ENCODE results near the gene SERTM2. TPM values are rescaled to one million over a fixed set of nuclear protein-coding genes. Genes with fewer than 3 reads are reported as not detected.

The SERTM2 gene
- total and polyA plus RNA-seq, 2 experiments from 2014 or later: 0.27 to 0.59 TPM

DNA sequence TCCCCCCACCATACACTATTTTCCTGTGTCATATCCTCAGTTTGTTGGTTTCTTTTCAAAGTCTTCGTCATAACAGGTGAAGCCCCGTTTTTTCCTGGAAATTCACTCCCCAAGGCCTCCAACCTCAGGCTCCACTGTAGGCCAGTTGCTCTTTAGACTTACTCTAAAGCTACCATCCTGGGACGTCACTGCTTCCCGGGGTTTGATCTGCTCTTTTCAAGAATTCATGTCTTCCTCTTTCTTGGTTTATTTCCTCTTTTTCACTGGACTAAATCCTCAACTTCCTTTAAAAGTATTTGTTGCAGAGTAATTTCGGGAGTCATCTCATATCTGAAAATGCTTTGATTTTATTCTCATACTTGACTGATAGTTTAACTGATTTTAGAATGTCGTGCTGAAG lies 6.5 kb upstream of the SERTM2 start (continued):
- TF ChIP-seq, protein P1, sequence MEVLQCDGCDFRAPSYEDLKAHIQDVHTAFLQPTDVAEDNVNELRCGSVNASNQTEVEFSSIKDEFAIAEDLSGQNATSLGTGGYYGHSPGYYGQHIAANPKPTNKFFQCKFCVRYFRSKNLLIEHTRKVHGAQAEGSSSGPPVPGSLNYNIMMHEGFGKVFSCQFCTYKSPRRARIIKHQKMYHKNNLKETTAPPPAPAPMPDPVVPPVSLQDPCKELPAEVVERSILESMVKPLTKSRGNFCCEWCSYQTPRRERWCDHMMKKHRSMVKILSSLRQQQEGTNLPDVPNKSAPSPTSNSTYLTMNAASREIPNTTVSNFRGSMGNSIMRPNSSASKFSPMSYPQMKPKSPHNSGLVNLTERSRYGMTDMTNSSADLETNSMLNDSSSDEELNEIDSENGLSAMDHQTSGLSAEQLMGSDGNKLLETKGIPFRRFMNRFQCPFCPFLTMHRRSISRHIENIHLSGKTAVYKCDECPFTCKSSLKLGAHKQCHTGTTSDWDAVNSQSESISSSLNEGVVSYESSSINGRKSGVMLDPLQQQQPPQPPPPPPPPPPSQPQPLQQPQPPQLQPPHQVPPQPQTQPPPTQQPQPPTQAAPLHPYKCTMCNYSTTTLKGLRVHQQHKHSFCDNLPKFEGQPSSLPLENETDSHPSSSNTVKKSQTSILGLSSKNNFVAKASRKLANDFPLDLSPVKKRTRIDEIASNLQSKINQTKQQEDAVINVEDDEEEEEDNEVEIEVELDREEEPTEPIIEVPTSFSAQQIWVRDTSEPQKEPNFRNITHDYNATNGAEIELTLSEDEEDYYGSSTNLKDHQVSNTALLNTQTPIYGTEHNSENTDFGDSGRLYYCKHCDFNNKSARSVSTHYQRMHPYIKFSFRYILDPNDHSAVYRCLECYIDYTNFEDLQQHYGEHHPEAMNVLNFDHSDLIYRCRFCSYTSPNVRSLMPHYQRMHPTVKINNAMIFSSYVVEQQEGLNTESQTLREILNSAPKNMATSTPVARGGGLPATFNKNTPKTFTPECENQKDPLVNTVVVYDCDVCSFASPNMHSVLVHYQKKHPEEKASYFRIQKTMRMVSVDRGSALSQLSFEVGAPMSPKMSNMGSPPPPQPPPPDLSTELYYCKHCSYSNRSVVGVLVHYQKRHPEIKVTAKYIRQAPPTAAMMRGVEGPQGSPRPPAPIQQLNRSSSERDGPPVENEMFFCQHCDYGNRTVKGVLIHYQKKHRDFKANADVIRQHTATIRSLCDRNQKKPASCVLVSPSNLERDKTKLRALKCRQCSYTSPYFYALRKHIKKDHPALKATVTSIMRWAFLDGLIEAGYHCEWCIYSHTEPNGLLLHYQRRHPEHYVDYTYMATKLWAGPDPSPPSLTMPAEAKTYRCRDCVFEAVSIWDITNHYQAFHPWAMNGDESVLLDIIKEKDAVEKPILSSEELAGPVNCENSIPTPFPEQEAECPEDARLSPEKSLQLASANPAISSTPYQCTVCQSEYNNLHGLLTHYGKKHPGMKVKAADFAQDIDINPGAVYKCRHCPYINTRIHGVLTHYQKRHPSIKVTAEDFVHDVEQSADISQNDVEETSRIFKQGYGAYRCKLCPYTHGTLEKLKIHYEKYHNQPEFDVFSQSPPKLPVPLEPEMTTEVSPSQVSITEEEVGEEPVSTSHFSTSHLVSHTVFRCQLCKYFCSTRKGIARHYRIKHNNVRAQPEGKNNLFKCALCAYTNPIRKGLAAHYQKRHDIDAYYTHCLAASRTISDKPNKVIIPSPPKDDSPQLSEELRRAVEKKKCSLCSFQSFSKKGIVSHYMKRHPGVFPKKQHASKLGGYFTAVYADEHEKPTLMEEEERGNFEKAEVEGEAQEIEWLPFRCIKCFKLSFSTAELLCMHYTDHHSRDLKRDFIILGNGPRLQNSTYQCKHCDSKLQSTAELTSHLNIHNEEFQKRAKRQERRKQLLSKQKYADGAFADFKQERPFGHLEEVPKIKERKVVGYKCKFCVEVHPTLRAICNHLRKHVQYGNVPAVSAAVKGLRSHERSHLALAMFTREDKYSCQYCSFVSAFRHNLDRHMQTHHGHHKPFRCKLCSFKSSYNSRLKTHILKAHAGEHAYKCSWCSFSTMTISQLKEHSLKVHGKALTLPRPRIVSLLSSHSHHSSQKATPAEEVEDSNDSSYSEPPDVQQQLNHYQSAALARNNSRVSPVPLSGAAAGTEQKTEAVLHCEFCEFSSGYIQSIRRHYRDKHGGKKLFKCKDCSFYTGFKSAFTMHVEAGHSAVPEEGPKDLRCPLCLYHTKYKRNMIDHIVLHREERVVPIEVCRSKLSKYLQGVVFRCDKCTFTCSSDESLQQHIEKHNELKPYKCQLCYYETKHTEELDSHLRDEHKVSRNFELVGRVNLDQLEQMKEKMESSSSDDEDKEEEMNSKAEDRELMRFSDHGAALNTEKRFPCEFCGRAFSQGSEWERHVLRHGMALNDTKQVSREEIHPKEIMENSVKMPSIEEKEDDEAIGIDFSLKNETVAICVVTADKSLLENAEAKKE (CRISPR knock-in tag; IDR thresholded peaks at IDR 0.05): no peak

DNA sequence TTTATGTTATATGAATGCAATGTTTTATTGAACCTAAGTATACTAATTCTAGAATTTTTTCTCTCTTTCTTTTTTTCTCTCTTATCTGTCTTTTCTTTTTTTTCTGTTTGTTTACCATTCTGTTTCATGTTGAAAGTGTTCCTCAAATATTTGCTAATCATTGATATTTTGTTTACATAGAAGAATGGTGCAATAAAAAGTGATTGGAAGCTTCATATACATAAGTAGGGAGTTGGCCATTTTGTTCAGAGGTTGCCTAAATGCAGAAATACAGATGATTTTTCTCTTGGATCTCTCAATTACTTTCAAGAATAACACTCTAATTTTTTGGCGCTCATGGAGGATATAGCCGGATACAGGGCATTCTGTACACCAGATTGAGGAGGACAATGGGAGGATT lies 5.7 kb upstream of the SERTM2 start:
- H3K4me2 ChIP-seq: no peak overlapping the region
- no peaks in the 10 kb centered on the region for H3K36me3 Mint-ChIP-seq (ENCODE audit: low read depth)
- DNase-seq (ENCODE audit: low spot score): no peak

More for the DNA sequence above, 5.7 kb upstream of the SERTM2 start:
- Mint-ChIP-seq H3K9me3 (no peaks in the 10 kb centered on the region), H3K27ac (no peak overlapping the region), H3K27me3 (ENCODE audit: insufficient read depth, low read depth, poor library complexity) (no peaks in the 10 kb centered on the region), H3K4me3 (no peak overlapping the region), H3K4me1 (no peaks in the 10 kb centered on the region; the same call in 2 of the 3 replicates)
- H3K27ac ChIP-seq (ENCODE audit: low read depth): no peak overlapping the region
- no peak for ATAC-seq
- H3K36me3 ChIP-seq (ENCODE audit: insufficient read depth): no peaks in the 10 kb centered on the region
- H3K4me1 ChIP-seq (ENCODE audit: insufficient read depth): 0 out of 2 replicates have a peak, but pooled peaks cover under 1% of the 10 kb centered on the region
- H3K9me2 ChIP-seq (ENCODE audit: insufficient read depth): no peaks in the 10 kb centered on the region
- H3K4me3 ChIP-seq: no peak overlapping the region
- no peak for TF ChIP-seq NANOG (IDR thresholded peaks at IDR 0.05; ENCODE audit: borderline replicate concordance)
- TF ChIP-seq, protein P2, sequence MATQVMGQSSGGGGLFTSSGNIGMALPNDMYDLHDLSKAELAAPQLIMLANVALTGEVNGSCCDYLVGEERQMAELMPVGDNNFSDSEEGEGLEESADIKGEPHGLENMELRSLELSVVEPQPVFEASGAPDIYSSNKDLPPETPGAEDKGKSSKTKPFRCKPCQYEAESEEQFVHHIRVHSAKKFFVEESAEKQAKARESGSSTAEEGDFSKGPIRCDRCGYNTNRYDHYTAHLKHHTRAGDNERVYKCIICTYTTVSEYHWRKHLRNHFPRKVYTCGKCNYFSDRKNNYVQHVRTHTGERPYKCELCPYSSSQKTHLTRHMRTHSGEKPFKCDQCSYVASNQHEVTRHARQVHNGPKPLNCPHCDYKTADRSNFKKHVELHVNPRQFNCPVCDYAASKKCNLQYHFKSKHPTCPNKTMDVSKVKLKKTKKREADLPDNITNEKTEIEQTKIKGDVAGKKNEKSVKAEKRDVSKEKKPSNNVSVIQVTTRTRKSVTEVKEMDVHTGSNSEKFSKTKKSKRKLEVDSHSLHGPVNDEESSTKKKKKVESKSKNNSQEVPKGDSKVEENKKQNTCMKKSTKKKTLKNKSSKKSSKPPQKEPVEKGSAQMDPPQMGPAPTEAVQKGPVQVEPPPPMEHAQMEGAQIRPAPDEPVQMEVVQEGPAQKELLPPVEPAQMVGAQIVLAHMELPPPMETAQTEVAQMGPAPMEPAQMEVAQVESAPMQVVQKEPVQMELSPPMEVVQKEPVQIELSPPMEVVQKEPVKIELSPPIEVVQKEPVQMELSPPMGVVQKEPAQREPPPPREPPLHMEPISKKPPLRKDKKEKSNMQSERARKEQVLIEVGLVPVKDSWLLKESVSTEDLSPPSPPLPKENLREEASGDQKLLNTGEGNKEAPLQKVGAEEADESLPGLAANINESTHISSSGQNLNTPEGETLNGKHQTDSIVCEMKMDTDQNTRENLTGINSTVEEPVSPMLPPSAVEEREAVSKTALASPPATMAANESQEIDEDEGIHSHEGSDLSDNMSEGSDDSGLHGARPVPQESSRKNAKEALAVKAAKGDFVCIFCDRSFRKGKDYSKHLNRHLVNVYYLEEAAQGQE (IDR thresholded peaks at IDR 0.05; ENCODE audit: unreplicated experiment): no peak
- H3K79me2 ChIP-seq (replicated peaks; ENCODE audit: insufficient read depth): no peaks in the 10 kb centered on the region
- no peaks in the 10 kb centered on the region for H4K20me1 ChIP-seq (replicated peaks; ENCODE audit: insufficient read depth)
- no peaks in the 10 kb centered on the region for H3K27me3 ChIP-seq (ENCODE audit: insufficient read depth)
- no peak overlapping the region for H2AFZ ChIP-seq
- no peaks in the 10 kb centered on the region for H3F3A ChIP-seq (replicated peaks; ENCODE audit: low read depth)

Data from GM23338 (cell line).